HEK293 (cell line): Measurements from ENCODE around the gene ADCYAP1R1.

ENCODE experiments used
- CTCF ChIA-PET: fragments of 350-600 bp; formaldehyde crosslinking; extraction: SDS; loops from one replicate; lab custom pipeline; 2021; ENCODE audit warnings: antibody characterized with exemption; lab: Yijun Ruan, JAX
- POLR2A ChIA-PET: fragments of 300-600 bp; formaldehyde crosslinking; extraction: SDS; loops from one replicate; lab custom pipeline; 2020; ENCODE audit warnings: antibody characterized with exemption, inconsistent platforms; lab: Yijun Ruan, JAX
- H3K27ac ChIP-seq: fragments of 200-500 bp; sonication (Bioruptor generic); 2 replicates; pipeline ENCODE4 v1.5.1; 2014; ENCODE audit warnings: low read depth, low read length, control low read depth, inconsistent platforms; ENCODE audit errors: extremely low read depth
- H3K36me3 ChIP-seq, 2 experiments: fragments of 200-500 bp in 1 of 2; sonication (Bioruptor generic) in 1 of 2; 1 replicate in 1 of 2; 2 replicates in 1 of 2; pipeline ENCODE4 v1.5.1; 2014 to 2017; ENCODE audit warnings: inconsistent platforms in 2 of 2, low read length in 2 of 2; ENCODE audit not compliant: control insufficient read depth in 2 of 2, insufficient read depth in 1 of 2
- H3K4me1 ChIP-seq: fragments of 200-500 bp; sonication (Bioruptor generic); 2 replicates; pipeline ENCODE4 v1.5.1; 2014; ENCODE audit warnings: mild to moderate bottlenecking, low read length, inconsistent platforms; ENCODE audit not compliant: control insufficient read depth, insufficient read depth
- H3K4me3 ChIP-seq: 2 replicates; pipeline ENCODE4 v1.5.1; 2011; ENCODE audit warnings: low read depth, mild to moderate bottlenecking, control low read depth, low read length, moderate library complexity
- H3K9me3 ChIP-seq: fragments of 200-500 bp; sonication (Bioruptor generic); 2 replicates; pipeline ENCODE4 v1.5.1; 2014; ENCODE audit warnings: low read depth, low read length, inconsistent platforms; ENCODE audit not compliant: control insufficient read depth, insufficient read depth
- BCL6B ChIP-seq: fragments of 450-650 bp; formaldehyde crosslinking; IDR thresholded peaks from 2 replicates; pipeline ENCODE4 v1.5.1; 2017; ENCODE audit warnings: missing biosample characterization, missing genetic modification characterization
- IKZF3 ChIP-seq: fragments of 450-650 bp; IDR thresholded peaks from 2 replicates; pipeline ENCODE4 v1.5.0; 2018; ENCODE audit warnings: missing biosample characterization, mild to moderate bottlenecking, missing genetic modification characterization, moderate library complexity
- KLF10 ChIP-seq: fragments of 450-650 bp; IDR thresholded peaks from 2 replicates; pipeline ENCODE4 v1.5.1; 2018; ENCODE audit warnings: missing biosample characterization, mild to moderate bottlenecking, missing genetic modification characterization
- KLF7 ChIP-seq: fragments of 450-650 bp; formaldehyde crosslinking; IDR thresholded peaks from 2 replicates; pipeline ENCODE4 v1.5.1; 2016; ENCODE audit warnings: missing biosample characterization, missing genetic modification characterization, borderline replicate concordance
- MYNN ChIP-seq: fragments of 450-650 bp; formaldehyde crosslinking; IDR thresholded peaks from 2 replicates; pipeline ENCODE4 v1.5.1; 2016; ENCODE audit warnings: missing biosample characterization, missing genetic modification characterization, borderline replicate concordance
- REPIN1 ChIP-seq: fragments of 450-650 bp; formaldehyde crosslinking; IDR thresholded peaks from 2 replicates; pipeline ENCODE4 v1.5.1; 2017; ENCODE audit warnings: missing biosample characterization, missing genetic modification characterization, low read depth
- SCRT2 ChIP-seq: fragments of 450-650 bp; formaldehyde crosslinking; IDR thresholded peaks from 2 replicates; pipeline ENCODE4 v1.5.1; 2016; ENCODE audit warnings: missing biosample characterization, missing genetic modification characterization
- WT1 ChIP-seq: fragments of 450-650 bp; formaldehyde crosslinking; IDR thresholded peaks from 2 replicates; pipeline ENCODE4 v1.5.1; 2016; ENCODE audit warnings: missing biosample characterization, missing genetic modification characterization
- YY2 ChIP-seq: fragments of 450-650 bp; formaldehyde crosslinking; IDR thresholded peaks from 2 replicates; pipeline ENCODE4 v1.5.1; 2016; ENCODE audit warnings: missing biosample characterization, missing genetic modification characterization
- ZBTB48 ChIP-seq: fragments of 450-650 bp; formaldehyde crosslinking; IDR thresholded peaks from 2 replicates; pipeline ENCODE4 v1.5.1; 2016; ENCODE audit warnings: missing biosample characterization, missing genetic modification characterization
- ZNF211 ChIP-seq: fragments of 450-650 bp; formaldehyde crosslinking; IDR thresholded peaks from 2 replicates; pipeline ENCODE4 v1.5.1; 2016; ENCODE audit warnings: low read depth, missing biosample characterization, missing genetic modification characterization
- ZNF223 ChIP-seq: fragments of 450-650 bp; formaldehyde crosslinking; IDR thresholded peaks from 2 replicates; pipeline ENCODE4 v1.5.1; 2016; ENCODE audit warnings: missing biosample characterization, missing genetic modification characterization
- ZNF701 ChIP-seq: fragments of 450-650 bp; formaldehyde crosslinking; IDR thresholded peaks from 2 replicates; pipeline ENCODE4 v1.5.1; 2016; ENCODE audit warnings: missing biosample characterization, missing genetic modification characterization
- TF ChIP-seq, protein P1 (sequence below): fragments of 450-650 bp; formaldehyde crosslinking; conservative IDR thresholded peaks from 2 replicates; pipeline ENCODE4 v1.5.1; 2016; ENCODE audit warnings: low read depth, missing biosample characterization, missing genetic modification characterization
- TF ChIP-seq, protein P2 (sequence below): fragments of 450-650 bp; formaldehyde crosslinking; IDR thresholded peaks from 2 replicates; pipeline ENCODE4 v1.5.1; 2016; ENCODE audit warnings: missing biosample characterization, missing genetic modification characterization

ADCYAP1R1 gene

GRCh38 chr7:31104361-31105255, 52.5 kb downstream of the ADCYAP1R1 start:
- POLR2A ChIA-PET, result no interaction called here
- TF ChIP-seq SCRT2 (tag by site-specific recombination) (peak; percentile 31; the same call in 1 of the 2 replicates), ZNF211 (tag by site-specific recombination) (no peak)
- no peaks in the 10 kb centered on the region for H3K9me3 ChIP-seq
- H3K36me3 ChIP-seq, result no peaks in the 10 kb centered on the region
- CTCF ChIA-PET, result interaction anchor here (1.4 to 2.6 kb wide), 2 partner anchors 18 to 30 kb away, joined by 4 to 20 read pairs; no protein-coding TSS in a partner anchor
- H3K27ac ChIP-seq, result no peak overlapping the region
- H3K4me1 ChIP-seq, result no peaks in the 10 kb centered on the region
- no peak overlapping the region for H3K4me3 ChIP-seq

DNA sequence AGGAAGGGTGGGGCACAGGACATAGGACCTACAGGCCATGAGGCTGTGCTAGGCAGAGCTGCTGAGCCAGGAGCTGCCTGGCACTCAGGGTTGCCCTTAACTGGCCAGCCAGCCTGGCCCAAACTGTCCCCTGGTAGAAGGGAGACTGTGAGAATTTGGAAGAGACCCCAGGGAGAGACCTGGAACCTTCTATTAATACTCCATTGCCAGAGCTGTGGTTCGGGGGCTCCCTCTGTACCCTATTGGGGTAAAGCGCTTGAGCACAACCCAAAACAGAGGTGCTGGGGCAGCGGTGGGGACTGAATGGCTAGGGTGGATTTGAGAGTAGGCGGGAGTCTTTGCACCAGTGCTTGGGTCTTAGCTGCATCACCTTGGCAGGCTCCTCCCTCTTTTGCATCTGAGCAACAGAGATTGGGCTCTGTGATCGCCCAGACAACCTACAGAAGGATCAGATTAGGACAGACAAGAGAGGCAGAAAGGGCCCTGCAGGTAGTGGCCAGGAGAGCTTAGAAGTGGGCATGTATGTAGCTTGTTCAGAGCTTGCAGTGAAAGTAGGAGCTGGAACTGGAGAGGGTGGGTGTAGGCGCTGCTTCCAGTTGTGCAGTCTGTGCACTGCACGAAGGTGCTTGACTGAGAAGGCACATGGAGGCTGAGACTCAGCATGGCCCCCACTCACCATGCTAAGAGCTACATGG, 53.3 kb downstream of the ADCYAP1R1 start:
- Histone ChIP-seq H3K9me3 (no peaks in the 10 kb centered on the region), H3K27ac (no peak overlapping the region), H3K4me3 (no peak overlapping the region), H3K4me1 (no peaks in the 10 kb centered on the region), H3K36me3 (no peaks in the 10 kb centered on the region)
- no peak for TF ChIP-seq MYNN (tag by site-specific recombination)
- TF ChIP-seq ZNF223 (tag by site-specific recombination), result no peak
- TF ChIP-seq, protein P1, sequence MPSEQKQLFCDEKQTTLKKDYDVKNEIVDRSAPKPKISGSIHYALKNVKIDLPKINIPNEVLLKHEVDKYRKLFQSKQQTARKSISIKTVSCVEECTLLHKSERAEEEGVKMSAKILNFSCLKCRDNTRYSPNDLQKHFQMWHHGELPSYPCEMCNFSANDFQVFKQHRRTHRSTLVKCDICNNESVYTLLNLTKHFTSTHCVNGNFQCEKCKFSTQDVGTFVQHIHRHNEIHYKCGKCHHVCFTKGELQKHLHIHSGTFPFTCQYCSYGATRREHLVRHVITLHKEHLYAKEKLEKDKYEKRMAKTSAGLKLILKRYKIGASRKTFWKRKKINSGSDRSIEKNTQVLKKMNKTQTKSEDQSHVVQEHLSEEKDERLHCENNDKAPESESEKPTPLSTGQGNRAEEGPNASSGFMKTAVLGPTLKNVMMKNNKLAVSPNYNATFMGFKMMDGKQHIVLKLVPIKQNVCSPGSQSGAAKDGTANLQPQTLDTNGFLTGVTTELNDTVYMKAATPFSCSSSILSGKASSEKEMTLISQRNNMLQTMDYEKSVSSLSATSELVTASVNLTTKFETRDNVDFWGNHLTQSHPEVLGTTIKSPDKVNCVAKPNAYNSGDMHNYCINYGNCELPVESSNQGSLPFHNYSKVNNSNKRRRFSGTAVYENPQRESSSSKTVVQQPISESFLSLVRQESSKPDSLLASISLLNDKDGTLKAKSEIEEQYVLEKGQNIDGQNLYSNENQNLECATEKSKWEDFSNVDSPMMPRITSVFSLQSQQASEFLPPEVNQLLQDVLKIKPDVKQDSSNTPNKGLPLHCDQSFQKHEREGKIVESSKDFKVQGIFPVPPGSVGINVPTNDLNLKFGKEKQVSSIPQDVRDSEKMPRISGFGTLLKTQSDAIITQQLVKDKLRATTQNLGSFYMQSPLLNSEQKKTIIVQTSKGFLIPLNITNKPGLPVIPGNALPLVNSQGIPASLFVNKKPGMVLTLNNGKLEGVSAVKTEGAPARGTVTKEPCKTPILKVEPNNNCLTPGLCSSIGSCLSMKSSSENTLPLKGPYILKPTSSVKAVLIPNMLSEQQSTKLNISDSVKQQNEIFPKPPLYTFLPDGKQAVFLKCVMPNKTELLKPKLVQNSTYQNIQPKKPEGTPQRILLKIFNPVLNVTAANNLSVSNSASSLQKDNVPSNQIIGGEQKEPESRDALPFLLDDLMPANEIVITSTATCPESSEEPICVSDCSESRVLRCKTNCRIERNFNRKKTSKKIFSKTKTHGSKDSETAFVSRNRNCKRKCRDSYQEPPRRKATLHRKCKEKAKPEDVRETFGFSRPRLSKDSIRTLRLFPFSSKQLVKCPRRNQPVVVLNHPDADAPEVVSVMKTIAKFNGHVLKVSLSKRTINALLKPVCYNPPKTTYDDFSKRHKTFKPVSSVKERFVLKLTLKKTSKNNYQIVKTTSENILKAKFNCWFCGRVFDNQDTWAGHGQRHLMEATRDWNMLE (tag by site-specific recombination), result no peak
- no peak for TF ChIP-seq KLF10
- TF ChIP-seq KLF7, result no peak
- TF ChIP-seq, protein P2, sequence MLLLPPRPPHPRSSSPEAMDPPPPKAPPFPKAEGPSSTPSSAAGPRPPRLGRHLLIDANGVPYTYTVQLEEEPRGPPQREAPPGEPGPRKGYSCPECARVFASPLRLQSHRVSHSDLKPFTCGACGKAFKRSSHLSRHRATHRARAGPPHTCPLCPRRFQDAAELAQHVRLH, result no peak
- no peak for TF ChIP-seq BCL6B (tag by site-specific recombination)
- TF ChIP-seq YY2 (tag by site-specific recombination), result no peak
- ChIA-PET CTCF (interaction anchor here (1.4 to 2.6 kb wide), 2 partner anchors 17 to 29 kb away, joined by 4 to 20 read pairs; no protein-coding TSS in a partner anchor), POLR2A (no interaction called here)

GRCh38 chr7:31106303-31107105, 54.4 kb downstream of the ADCYAP1R1 start:
- H3K36me3 ChIP-seq, result no peaks in the 10 kb centered on the region
- TF ChIP-seq REPIN1 (tag by site-specific recombination), result no peak
- TF ChIP-seq WT1, result no peak
- TF ChIP-seq ZBTB48 (tag by site-specific recombination), result no peak
- TF ChIP-seq IKZF3, result no peak
- no peak for TF ChIP-seq ZNF701 (tag by site-specific recombination)
- H3K4me3 ChIP-seq, result no peak overlapping the region
- CTCF ChIA-PET, result interaction anchor here (1.1 to 2.6 kb wide), 4 partner anchors 16 to 123 kb away, joined by 4 to 20 read pairs (median 10); no protein-coding TSS in a partner anchor
- no peak overlapping the region for H3K27ac ChIP-seq
- H3K9me3 ChIP-seq, result no peaks in the 10 kb centered on the region
- no peaks in the 10 kb centered on the region for H3K4me1 ChIP-seq
- POLR2A ChIA-PET, result no interaction called here
